Measurements from ENCODE around the gene TULP4.

DNA sequence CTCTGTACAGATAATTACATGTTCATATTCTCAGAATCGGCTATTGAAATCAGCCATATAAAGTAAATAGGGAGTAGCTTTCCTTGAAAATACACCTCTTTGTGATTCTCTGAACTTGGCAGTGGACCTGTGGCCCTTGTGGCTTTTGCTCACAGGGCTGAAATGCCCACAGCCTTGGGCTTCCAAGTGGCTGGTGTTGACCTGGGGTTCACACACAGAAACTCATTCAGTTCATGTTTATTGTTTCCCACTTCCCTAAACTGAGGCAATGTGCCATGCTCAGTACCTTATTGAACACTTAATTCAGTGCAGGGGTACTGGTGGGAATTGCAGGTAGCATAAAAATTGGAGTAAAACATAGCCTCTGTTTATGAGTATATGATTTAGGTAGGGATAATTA, 19.1 kb upstream of the TULP4 start:
- TF ChIP-seq CTCF (IDR thresholded peaks at IDR 0.05) (no peak), POLR2A (IDR thresholded peaks at IDR 0.05) (no peak)
